Activated T-helper 9 cell treated with anti-CD3 and anti-CD28 coated beads, Interleukin-2, amount 50 U/mL, for 16 hours (primary cell): ENCODE data around the gene FBH1.
"Not testable (repeated sequence)": the region's sequence is repeated elsewhere in the genome, so short reads cannot be mapped to it uniquely, and the experiment has no call there.

Source experiments
- DNase-seq: peaks from one replicate; pipeline ENCODE4 v3.0.0-alpha.2; 2020; ENCODE audit warnings: low read depth

FBH1 gene

GRCh38 chr10:5942001-5942400, 52.0 kb downstream of the FBH1 start:
- DNase-seq: no peak

- DNase-seq: no peak
Measured at GRCh38 chr10:5942474-5942873, 52.4 kb downstream of the FBH1 start.

DNA sequence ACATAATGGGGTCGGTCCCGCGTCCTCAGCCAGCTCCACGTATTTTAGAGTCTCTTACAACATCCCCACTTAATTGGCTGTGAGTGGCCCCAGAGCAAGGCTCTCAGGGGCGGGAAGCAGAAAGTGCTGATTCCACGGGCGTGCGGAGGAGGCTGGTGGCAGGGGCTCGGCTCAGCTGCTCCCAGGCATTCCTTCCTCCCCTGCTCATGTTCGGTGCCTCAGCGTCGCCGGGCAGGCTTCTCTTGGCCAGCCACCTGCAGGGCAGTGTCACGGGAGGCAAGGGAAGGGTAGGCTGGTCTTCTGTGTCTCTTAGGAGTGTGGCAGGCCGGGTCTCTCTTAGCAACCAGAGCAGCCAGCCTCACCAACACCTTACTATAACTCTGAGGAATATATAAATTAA, 53.5 kb downstream of the FBH1 start:
- DNase-seq: no peak

DNA sequence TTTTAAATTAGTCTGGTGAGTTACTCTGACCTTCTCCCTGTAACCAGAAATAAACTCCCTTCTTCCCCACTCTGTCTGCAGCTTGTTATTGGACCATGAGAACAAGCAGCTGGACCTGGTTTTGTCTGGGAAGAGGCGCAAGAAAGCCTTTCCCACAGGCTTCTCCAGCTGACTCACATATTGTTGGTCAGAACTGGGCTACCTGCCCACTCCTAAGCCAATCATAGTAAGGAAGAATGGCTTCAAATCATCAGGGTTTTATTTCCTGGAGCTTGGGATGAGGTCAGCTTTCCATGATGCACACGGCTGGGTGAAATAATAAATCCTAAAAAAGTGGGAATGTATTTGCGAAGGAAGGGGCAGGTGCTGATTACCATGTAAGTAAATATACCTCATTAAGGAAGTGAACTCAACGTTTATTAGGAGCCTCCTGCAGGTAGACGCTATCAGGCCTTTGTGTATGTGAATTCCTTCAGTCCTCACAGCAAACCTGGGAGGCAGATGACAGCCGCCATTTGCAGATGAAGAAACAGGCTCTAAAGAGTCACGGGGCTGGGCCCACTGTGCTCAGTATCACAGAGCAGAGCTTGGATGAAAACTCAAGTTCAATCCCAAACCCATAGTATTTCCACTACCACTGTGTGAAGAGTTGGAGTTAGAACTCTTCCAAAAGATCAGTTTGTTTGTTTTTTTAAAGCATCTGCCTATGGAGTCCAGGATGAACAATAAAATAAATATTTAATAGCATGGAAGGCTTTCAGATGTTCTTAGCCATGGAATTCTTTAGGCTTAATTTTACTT, 54.5 kb downstream of the FBH1 start:
- no peak for DNase-seq

DNA sequence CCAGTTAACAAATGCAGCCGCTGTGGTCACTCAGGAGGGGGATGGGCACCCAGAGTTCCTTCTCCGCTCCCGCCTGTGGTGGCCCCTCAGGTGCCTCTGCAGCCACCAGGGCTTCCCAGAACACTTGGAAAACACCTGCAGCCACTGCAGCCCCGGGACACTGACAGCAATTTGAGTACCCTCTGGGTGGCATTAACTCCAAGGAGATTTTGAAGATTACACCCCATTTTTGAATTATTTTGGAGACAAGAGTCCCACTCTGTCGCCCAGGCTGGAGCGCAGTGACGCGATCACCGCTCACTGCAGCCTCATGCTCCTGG, 55.1 kb downstream of the FBH1 start:
- DNase-seq: no peak

- DNase-seq: no peak
Measured at GRCh38 chr10:5945561-5946418, 55.7 kb downstream of the FBH1 start.

GRCh38 chr10:5946419-5946775, 56.4 kb downstream of the FBH1 start:
- DNase-seq: not testable (repeated sequence)

DNA sequence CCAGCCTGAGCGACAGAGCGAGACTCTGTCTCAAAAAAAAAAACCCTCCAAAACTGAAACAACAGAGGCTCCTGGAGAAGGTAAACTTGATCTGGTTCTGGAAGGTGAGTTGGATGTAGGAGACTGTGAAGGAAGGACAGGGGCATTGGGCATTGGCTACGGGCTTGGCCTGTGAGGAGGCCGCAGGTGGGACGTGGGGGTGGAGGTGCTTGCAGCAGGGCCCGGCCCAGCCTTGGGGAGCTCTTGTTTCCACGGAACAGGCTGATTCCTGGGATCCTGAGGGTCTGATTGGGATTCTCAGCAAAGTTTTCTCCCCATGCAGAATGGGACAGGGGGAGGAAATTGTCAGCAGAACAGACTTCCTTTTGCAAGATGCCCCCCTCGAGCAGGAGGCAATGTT, 56.7 kb downstream of the FBH1 start:
- no peak for DNase-seq

- DNase-seq: no peak
Measured at GRCh38 chr10:5947471-5948207, 57.6 kb downstream of the FBH1 start.

GRCh38 chr10:5948208-5948585, 58.2 kb downstream of the FBH1 start:
- no peak for DNase-seq

- no peak for DNase-seq
Measured at GRCh38 chr10:5949009-5949759, 59.1 kb downstream of the FBH1 start.

GRCh38 chr10:5951167-5951711, 61.2 kb downstream of the FBH1 start:
- DNase-seq: no peak

DNA sequence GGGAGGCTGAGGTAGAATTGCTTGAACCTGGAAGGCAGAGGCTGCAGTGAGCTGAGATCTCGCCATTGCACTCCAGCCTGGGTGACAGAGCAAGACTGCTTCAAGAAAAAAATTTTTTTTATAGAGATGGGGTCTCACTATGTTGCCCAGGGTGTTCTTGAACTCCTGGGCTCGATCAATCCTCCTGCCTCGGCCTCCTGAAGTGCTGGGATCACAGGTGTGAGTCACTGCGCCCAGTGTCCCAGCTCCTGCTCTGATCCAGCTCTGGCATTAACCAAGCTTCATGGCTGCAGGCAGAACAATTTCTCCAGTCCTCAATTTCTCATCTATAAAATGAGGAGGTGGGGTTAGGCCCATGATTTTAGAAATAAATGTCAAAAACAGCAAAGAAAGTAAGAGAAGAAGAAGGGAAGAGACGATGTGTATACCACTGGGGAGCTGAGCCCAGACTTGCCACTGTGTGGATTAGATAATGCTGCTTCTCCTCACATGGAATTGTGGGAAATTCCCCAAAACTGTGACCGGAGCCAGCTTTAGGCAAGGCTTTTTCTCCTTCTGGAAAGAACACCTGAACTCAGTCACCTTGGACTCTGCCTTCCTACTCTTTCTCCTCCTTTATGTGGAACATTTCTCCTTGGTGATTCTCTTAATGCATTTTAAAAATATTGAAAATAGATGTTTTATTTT, 61.8 kb downstream of the FBH1 start:
- DNase-seq: no peak

DNA sequence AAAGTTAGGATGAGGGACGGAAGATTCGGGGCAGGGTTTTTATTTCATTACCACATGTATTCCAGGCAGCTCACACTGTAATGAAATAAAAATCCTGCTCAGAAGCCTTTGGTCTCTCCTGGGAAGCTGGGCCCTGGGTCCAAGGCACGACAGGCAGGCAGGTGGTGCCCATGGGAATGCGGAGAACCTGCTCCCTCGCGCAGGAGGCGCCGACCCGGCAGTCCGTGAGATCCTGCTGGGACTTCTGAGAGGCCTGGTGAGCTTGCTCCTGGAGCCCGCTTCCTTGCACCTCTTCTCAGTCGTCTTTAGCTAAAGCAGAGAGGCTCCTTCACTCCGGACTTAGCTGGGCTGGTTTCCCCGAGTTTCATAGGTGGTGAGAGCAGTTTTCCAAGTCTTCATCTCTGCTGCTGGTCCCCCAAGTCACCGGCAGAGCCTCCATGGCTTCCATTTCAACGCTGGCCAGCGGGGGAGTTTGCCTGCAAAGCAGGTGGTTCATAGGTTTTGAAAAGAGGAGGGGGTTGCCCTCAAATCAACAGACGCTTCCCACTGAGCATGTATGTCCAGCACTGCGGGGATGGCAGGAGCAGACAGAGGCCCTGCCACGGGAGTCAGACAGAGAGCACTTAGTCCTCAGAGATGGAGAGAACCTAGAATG, 62.8 kb downstream of the FBH1 start:
- DNase-seq: no peak

DNA sequence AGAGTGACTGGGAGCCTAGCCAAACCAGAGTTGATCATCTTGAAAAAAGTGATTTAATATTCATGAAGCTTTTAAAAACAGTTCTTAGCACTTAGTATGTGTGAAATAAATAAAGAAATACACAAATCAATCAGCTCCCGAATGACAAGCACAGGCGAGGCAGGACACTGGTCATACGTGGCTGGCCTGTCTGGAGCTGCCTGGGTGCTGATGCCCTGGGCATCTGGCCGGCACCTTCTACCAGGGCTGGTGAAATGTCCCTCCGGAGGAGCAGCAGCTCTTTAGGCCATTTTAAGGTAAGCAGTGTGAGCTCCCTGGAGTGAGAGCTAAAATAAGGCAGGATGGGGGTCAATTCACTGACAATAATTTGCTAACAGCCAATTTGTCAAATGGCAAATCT, 63.6 kb downstream of the FBH1 start:
- DNase-seq: no peak

GRCh38 chr10:5956146-5956936, 66.3 kb downstream of the FBH1 start:
- no peak for DNase-seq

- no peak for DNase-seq
Measured at GRCh38 chr10:5958077-5958476, 68.0 kb downstream of the FBH1 start.

GRCh38 chr10:5958675-5959074, 68.6 kb downstream of the FBH1 start:
- DNase-seq: no peak

GRCh38 chr10:5959142-5959541, 69.1 kb downstream of the FBH1 start:
- no peak for DNase-seq

DNA sequence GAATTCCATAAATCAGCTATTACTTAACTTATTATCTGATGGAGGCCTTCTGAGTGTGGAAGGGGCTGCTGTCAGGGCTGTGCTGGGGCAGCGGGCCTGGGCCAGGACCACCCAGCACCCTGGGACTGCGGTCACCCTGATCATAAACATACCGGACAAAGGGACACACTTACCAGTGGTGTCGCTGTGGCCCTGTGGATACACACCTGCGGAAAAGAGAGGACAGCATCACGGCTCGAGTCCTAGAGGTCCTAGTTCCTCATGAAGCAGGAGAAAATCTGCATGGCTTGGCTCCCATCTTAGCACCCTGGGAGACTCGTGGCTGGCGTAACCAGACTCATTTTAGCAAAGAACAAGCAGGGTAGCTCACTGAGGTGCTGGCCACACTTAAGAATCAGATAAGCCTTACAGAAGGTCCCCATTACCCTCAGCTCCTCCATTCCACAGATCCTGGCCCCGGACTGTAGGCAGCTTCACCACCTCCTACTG, 69.6 kb downstream of the FBH1 start:
- DNase-seq: no peak
